ENCODE results near the gene PGBD5. TPM values are rescaled to one million over a fixed set of nuclear protein-coding genes. Genes with fewer than 3 reads are reported as not detected.
A peak's percentile ranks its signal among the peaks of the same experiment; 100 is the strongest.

PGBD5 gene
- total RNA-seq, 1 donor from 2014 or later, result 19.7 TPM

- DNase-seq (ENCODE audit: low read depth), result no peak
These were observed 48.8 kb downstream of the PGBD5 start for GRCh38 chr1:230377324-230377723.

DNA sequence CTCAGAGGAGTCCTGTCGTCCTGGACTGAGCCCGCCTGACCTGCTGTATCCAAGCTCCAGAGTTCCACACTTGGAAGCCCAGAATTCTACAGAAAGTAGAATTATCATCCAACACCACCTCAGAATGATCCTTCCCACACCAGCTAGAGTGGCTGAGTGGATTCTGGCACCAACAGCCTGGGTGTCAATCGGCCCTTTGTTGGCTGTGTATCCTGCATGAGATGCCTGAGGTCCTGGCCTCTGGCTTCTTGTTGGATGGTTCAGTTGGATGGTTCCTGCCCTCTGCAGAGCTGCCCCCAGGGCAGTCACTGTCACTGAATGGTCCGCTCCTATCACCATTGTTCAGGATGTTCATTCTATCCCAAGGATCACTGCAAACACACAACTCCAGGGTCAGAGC, 49.8 kb downstream of the PGBD5 start:
- no peak for DNase-seq (ENCODE audit: low read depth)

DNA sequence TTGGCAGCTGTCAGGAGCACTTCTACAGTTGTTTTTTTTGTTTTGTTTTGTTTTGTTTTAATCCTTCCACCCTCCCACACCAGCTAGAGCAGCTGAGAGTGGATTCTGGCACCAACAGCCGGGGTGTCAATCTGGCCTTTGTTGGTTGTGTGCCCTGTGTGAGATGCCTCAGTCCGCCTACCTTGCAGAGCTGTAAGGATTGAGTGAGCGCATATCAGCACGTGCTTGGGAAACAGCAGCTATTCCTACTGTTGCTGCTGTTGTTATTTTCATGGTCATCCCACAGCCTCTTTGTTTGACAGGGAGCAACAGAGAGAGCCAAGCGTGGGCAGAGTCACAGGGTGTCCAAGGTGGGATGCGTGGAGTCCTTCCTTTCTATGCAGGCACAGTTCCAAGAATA, 50.4 kb downstream of the PGBD5 start:
- no peak for DNase-seq (ENCODE audit: low read depth)

GRCh38 chr1:230375147-230375546, 51.0 kb downstream of the PGBD5 start:
- DNase-seq (ENCODE audit: low read depth), result no peak

DNA sequence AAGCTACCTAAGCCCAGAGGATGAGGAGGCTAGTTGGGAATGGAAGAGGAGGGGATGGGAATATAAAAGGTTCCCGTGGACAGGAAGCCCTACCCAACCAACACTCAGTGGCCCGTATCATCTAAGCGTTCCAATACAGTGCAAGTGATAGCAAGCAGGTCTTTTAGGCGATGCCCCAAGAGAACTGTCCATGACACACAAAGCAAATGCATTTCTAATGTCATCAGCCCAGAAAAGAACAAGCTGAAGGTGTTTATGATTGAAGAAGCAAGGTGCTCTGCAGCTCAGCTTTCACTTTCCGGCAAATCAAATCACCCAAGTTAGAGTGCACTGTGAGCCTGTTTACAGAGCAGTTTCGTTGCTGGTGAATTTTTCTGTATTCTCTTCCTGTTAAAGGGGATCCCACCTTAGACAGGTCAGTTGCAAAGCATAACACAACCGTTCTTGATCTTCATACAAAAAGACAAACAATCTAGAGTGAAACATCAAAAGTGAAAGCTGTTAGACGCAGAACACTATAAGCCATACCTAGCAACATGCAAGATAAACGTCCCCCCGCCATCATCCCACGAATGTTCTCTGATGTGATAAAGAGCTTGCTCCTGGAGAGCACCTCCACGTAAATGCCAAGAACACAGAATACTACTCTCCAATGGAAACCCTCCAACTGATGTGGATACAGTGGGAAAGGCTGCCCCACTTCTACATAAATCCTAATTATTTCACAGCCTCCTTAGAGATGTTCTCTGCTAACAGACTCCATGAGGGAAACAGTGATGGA, 54.0 kb downstream of the PGBD5 start:
- DNase-seq (ENCODE audit: low read depth), result no peak

GRCh38 chr1:230370109-230370508, 56.0 kb downstream of the PGBD5 start:
- no peak for DNase-seq (ENCODE audit: low read depth)

- no peak for DNase-seq (ENCODE audit: low read depth)
These were observed 57.3 kb downstream of the PGBD5 start for GRCh38 chr1:230368871-230369270.

DNA sequence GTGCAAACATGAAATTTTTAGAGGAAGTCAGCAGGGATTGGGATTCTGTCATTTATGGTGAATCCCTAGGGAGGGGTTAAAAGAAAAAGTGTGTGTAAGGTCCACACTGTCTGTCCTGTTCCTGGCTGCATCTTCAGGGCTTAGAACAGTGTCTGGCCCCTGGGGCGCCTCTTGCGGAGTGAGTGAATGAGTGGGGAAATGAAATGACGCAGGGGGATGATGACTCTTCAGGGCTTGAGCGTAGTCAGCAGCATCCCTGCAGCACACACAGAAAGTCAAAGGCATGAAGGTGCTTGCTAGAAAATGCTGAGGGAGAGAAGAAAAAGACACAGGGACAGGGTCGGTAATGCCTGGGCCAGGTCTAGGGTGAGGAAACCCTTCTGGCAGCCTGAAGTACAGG, 57.8 kb downstream of the PGBD5 start:
- DNase-seq (ENCODE audit: low read depth), result no peak

- DNase-seq (ENCODE audit: low read depth), result no peak
These were observed 59.6 kb downstream of the PGBD5 start for GRCh38 chr1:230366504-230366915.

GRCh38 chr1:230365723-230366307, 60.3 kb downstream of the PGBD5 start:
- DNase-seq (ENCODE audit: low read depth), result peak; percentile 9

GRCh38 chr1:230362949-230363348, 63.2 kb downstream of the PGBD5 start:
- no peak for DNase-seq (ENCODE audit: low read depth)

DNA sequence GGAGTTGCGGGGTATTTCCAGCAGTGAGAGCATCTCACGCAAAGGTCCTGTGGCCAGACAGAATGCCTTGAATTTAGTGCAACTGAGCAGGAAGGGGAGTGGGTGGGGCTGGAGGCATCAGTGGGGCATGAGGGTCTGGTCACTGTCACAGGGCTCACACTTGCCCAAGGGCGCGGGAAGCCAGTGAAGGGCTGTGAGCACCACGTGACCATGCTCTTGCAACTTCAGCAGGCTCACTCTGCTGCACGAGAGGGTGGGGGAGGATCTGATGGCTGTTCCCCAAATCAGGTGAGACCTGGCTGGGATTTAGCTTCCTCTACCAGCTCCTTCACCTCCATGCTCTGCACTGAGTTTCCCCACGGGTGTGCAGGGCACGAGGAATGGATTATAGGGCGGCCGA, 64.2 kb downstream of the PGBD5 start:
- DNase-seq (ENCODE audit: low read depth), result no peak

DNA sequence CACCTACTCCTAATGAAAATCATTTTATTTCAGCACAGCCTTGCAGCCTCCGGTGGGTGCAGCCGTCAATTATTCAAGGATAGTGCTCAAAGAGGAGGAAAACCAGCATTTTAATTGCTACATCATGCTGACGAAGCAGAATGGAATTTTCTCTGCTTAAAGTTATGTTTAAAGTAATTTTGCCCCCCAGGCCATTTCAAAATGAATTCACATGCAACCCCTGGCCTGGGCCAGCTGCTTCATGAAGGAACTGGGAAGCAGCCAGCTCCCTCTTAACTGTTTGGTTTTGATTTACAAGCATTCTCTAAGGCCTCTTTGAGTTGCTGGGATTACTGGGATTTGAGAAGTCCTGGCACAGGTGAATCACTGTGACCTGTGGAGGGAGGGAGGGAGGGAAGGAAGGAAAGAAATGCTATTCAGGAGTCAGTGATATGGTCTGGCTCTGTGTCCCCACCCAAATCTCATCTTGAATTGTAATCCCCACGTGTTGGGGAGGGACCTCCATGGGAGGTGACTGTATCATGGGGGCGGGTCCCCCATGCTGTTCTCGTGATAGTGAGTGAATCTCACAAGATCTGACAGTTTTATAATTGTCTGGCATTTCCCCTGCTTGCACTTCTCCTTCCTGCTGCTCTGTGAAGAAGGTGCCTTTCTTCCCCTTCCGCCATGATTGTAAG, 66.0 kb downstream of the PGBD5 start:
- peak; percentile 86 for DNase-seq (ENCODE audit: low read depth)

DNA sequence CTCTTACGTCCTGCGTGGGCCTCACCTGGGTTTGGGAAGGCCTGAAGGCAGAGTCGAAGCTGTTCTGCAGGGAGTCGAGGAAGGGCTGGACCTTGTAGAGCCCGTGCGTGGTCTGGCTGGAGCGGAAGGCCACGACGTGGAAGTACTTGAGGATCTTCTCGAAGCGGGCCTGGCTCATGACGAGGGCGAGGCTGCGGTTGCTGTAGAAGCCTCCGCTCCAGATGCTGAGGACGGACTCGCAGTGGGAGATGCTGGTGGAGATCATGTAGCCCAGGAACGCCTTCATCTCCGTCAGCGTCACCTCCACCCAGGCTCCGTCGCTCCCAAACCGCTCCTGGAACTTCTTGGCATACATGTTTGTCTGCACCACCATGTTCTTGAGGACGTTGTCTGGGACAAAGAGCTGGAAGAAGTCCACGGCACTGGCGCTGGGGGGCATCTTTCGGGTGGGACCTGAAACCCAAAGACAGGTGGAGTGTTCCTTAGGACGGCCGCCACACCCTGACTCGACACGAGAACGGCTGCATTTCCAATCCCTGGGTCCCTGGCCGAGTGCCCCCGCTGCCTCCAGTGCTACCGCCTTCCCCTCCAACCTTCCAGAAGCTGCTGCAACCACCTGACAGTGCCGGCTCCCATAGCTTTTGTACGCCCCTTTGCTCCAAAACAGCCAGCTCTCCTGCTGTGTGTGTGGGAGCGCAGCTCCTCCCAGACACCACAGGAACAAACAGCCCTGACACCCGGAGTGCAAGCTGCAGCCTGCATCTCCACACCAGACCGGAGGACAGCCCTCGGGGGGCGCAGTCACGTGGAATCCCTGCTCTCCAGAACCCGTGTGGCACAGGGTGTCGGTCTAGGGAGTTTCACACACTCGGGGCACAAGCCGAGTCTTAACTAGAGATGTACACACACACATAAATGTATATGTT, 69.0 kb downstream of the PGBD5 start:
- DNase-seq (ENCODE audit: low read depth), result no peak

DNA sequence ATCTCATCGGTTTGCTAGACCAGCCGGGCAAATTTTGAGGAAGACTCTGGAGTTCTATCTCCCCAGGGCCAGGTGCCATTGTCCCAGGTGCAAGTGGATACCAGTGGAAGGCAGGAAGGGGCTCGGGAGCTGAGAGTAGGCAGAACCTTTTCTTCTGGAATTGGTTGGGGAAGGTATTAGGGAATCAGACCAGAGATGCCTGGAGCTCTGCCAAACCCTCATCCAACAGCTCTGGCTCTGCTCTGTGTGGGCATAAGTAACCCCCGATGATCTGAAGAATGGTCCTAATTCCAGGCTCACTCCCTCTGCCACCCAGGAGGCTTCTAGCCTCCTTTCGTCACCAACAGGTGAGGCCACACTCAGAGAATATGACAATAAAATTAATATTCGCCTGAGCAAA, 69.9 kb downstream of the PGBD5 start:
- no peak for DNase-seq (ENCODE audit: low read depth)

GRCh38 chr1:230355594-230355993, 70.5 kb downstream of the PGBD5 start:
- no peak for DNase-seq (ENCODE audit: low read depth)

DNA sequence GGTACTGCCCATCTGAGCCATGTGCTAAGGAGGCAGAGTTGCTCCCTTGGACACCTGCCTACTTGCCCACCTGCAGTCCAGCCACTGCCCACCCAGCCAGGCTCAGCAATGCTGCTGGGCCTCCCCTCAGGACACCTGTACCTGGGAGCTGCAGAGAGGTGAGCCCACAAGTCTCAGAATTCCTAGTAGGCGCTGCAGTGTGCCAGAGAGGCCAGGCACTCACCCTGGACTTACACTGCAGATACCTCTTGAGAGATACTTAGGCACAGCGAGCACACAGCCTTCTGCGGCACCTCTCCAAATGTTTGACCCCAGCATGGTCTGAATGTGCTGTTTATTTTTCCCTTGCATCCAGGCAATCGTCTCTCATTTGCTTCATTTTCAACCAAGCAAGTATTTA, 71.0 kb downstream of the PGBD5 start:
- no peak for DNase-seq (ENCODE audit: low read depth)

- DNase-seq (ENCODE audit: low read depth), result no peak
These were observed 72.1 kb downstream of the PGBD5 start for GRCh38 chr1:230354005-230354404.

DNA sequence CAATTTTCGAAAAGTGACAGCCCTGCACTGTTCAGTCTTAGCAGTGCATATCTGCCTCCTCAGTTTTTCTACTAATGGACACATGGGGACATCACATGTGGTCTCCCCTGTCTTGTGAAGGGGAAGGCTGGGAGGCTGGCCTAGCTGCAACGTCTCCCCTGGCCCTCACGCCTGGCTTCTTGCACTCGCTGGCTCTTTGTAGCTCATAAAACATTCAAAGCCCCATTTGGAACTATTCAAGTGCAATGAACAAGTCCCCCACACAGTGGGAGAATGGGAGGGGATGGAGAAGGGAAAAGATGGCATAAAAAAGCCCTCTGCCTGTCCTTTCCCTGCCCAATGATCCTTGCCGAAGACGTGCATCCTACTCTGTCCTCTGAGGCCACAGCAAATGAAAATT, 73.6 kb downstream of the PGBD5 start:
- DNase-seq (ENCODE audit: low read depth), result no peak

- no peak for DNase-seq (ENCODE audit: low read depth)
These were observed 74.1 kb downstream of the PGBD5 start for GRCh38 chr1:230351983-230352382.

- peak; percentile 47 for DNase-seq (ENCODE audit: low read depth)
These were observed 74.6 kb downstream of the PGBD5 start for GRCh38 chr1:230351514-230351913.
